Epithelial cell of esophagus (primary cell): ENCODE data around the gene HOXA4.

Experiments used
- DNase-seq: peaks from one replicate; pipeline ENCODE4 v3.0.0; 2010; ENCODE audit warnings: low read depth
- H3K4me3 ChIP-seq: 2 replicates; pipeline ENCODE4 v1.5.1; 2011; ENCODE audit warnings: mild to moderate bottlenecking, low read length, control low read depth
- CTCF ChIP-seq: IDR thresholded peaks from 2 replicates; pipeline ENCODE4 v1.5.1; 2011; ENCODE audit warnings: low read depth, mild to moderate bottlenecking, low read length, control low read depth, inconsistent platforms; ENCODE audit not compliant: insufficient read depth; ENCODE audit errors: missing control alignments

The HOXA4 gene

GRCh38 chr7:27146491-27147198 lies 16.1 kb upstream of the HOXA4 start:
- no peak for DNase-seq
- no peak for TF ChIP-seq CTCF
- H3K4me3 ChIP-seq = no peak overlapping the region

GRCh38 chr7:27145914-27146412 lies 15.4 kb upstream of the HOXA4 start:
- TF ChIP-seq CTCF = no peak

GRCh38 chr7:27145165-27145913 lies 14.8 kb upstream of the HOXA4 start:
- H3K4me3 ChIP-seq = no peak overlapping the region
- TF ChIP-seq CTCF = no peak
- no peak for DNase-seq

More at GRCh38 chr7:27145914-27146412, 15.4 kb upstream of the HOXA4 start:
- DNase-seq = no peak
- no peak overlapping the region for H3K4me3 ChIP-seq

GRCh38 chr7:27144781-27145164 lies 14.2 kb upstream of the HOXA4 start:
- TF ChIP-seq CTCF = no peak
- peak overlapping the region; percentile 39 for H3K4me3 ChIP-seq
- no peak for DNase-seq

- TF ChIP-seq CTCF = no peak
- H3K4me3 ChIP-seq = peak overlapping the region; percentile 39
- no peak for DNase-seq
Measured at GRCh38 chr7:27143950-27144780, 13.6 kb upstream of the HOXA4 start.

GRCh38 chr7:27143023-27143949 lies 12.7 kb upstream of the HOXA4 start, which contains the start of gene HOXA5:
HOXA5 (minus strand) TSS chr7:27143681; CDS start chr7:27143607, 74 bp downstream.
- TF ChIP-seq CTCF = peak; percentile 52
- H3K4me3 ChIP-seq = peak within 1 kb of the TSS; percentile 53
- DNase-seq = peak; percentile 95
